Adrenal gland (tissue), 5 donors: ENCODE data around the gene SIK1.
"Not testable (repeated sequence)": the region's sequence is repeated elsewhere in the genome, so short reads cannot be mapped to it uniquely, and the experiment has no call there.

Source experiments
- CTCF ChIP-seq, 6 experiments: fragments of 450-650 bp in 4 of 6; fragments of 200-600 bp in 2 of 6; sonication (generic) in 1 of 6; IDR thresholded peaks; 1 replicate in 5 of 6; 2 replicates in 1 of 6; pipeline versions ENCODE4 v1.5.1 to v1.8.0; 2016 to 2021; ENCODE audit warnings: antibody characterized with exemption in 6 of 6, mild to moderate bottlenecking in 2 of 6, moderate library complexity in 1 of 6
- POLR2A ChIP-seq, 2 donors: fragments of 450-650 bp; IDR thresholded peaks; one replicate each; pipeline ENCODE4 v1.6.1; 2017; ENCODE audit warnings: antibody characterized with exemption in 2 of 2, mild to moderate bottlenecking in 2 of 2, moderate library complexity in 1 of 2
- donor health status: DM: no; HTN: no; CAD: no.

- not testable (repeated sequence) for TF ChIP-seq CTCF, POLR2A (IDR thresholded peaks at IDR 0.05)
Observed at GRCh38 chr21:43414576-43414975, 12.4 kb downstream of the SIK1 start.
